ENCODE measurements around the gene ADAMTS17.

Gene ADAMTS17

DNA sequence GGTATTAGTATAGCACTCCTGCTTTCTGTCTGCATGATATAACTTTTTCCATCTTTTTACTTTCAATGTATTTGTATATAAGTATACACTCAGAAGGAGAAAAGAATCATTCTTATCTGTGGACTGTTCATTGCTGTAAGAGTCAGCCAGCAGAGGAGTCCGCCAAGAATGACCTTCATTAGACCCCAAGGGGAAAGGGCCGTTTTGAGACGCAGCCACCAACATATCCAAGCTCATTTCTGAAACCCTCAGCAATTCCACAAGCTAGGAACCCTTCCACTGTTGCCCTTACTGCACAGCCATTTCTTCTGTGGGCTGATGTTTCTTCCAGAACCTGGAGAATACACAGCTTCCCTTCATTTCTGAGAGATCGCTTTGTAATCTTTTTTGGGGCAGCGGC lies 301.8 kb downstream of the ADAMTS17 start:
- H3K9ac ChIP-seq = no peak overlapping the region
- no peak overlapping the region for H3K4me3 ChIP-seq (ENCODE audit: low read depth, low read length)
- H3K4me1 ChIP-seq = no peaks in the 10 kb centered on the region
- TF ChIP-seq, protein P1, sequence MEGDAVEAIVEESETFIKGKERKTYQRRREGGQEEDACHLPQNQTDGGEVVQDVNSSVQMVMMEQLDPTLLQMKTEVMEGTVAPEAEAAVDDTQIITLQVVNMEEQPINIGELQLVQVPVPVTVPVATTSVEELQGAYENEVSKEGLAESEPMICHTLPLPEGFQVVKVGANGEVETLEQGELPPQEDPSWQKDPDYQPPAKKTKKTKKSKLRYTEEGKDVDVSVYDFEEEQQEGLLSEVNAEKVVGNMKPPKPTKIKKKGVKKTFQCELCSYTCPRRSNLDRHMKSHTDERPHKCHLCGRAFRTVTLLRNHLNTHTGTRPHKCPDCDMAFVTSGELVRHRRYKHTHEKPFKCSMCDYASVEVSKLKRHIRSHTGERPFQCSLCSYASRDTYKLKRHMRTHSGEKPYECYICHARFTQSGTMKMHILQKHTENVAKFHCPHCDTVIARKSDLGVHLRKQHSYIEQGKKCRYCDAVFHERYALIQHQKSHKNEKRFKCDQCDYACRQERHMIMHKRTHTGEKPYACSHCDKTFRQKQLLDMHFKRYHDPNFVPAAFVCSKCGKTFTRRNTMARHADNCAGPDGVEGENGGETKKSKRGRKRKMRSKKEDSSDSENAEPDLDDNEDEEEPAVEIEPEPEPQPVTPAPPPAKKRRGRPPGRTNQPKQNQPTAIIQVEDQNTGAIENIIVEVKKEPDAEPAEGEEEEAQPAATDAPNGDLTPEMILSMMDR (IDR thresholded peaks at IDR 0.05) = no peak
- no peak overlapping the region for H3K27ac ChIP-seq
- H3K36me3 ChIP-seq (ENCODE audit: control insufficient read depth, insufficient read depth, low read length) = no peaks in the 10 kb centered on the region
- H3K9me3 ChIP-seq (ENCODE audit: control insufficient read depth, low read length) = no peaks in the 10 kb centered on the region
- H3K27me3 ChIP-seq (ENCODE audit: control insufficient read depth, insufficient read depth, low read length) = no peaks in the 10 kb centered on the region
- H2AFZ ChIP-seq = no peak overlapping the region
- H3K79me2 ChIP-seq = no peaks in the 10 kb centered on the region
- H3K4me2 ChIP-seq (ENCODE audit: low read length) = no peak overlapping the region

DNA sequence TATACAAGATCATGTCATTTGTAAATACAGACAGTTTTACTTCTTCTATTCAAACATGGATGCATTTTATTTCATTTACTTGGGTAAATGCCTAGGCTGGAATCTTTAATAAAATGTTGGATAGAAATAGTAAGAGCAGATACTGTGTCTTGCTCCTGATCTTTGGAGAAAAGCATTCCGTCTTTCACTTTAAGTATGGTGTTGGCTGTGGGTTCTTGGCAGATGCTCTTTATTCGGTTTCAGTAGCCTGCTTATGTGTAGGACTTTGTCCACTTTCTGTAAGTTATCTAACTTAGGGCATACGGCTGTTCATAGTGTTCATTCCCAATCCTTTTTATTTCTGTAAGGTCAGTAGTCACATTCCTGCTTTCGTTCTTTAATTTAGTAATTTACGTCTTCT lies 303.0 kb downstream of the ADAMTS17 start:
- Histone ChIP-seq H3K4me1 (no peaks in the 10 kb centered on the region), H3K79me2 (no peaks in the 10 kb centered on the region), H2AFZ (no peak overlapping the region), H3K27me3 (ENCODE audit: control insufficient read depth, insufficient read depth, low read length) (no peaks in the 10 kb centered on the region), H3K9me3 (ENCODE audit: control insufficient read depth, low read length) (no peaks in the 10 kb centered on the region), H3K4me2 (ENCODE audit: low read length) (no peak overlapping the region), H3K4me3 (ENCODE audit: low read depth, low read length) (no peak overlapping the region), H3K27ac (no peak overlapping the region), H3K9ac (no peak overlapping the region), H3K36me3 (ENCODE audit: control insufficient read depth, insufficient read depth, low read length) (no peaks in the 10 kb centered on the region)
- TF ChIP-seq, protein P1 (IDR thresholded peaks at IDR 0.05) = no peak

DNA sequence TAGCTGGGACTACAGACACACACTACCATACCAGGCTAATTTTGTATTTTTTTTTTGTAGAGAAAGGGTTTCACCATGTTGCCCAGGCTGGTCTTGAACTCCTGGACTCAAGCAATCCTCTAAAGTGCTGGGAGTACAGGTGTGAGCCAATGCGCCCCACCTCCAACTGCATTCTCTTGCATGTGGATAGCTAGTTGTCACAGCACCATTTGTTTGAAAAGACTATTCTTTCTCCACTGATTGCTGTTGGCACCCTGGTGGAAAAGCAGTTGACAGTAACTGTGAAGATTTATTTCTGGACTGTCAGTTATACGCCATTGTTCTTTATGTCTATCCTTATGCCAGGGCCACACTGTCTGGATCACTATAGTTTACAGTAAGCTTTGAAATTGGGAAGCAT lies 303.9 kb downstream of the ADAMTS17 start:
- Histone ChIP-seq H3K36me3 (ENCODE audit: control insufficient read depth, insufficient read depth, low read length) (no peaks in the 10 kb centered on the region), H2AFZ (no peak overlapping the region), H3K9ac (no peak overlapping the region), H3K4me1 (no peaks in the 10 kb centered on the region), H3K4me2 (ENCODE audit: low read length) (no peak overlapping the region), H3K27ac (no peak overlapping the region), H3K9me3 (ENCODE audit: control insufficient read depth, low read length) (no peaks in the 10 kb centered on the region), H3K27me3 (ENCODE audit: control insufficient read depth, insufficient read depth, low read length) (no peaks in the 10 kb centered on the region), H3K4me3 (ENCODE audit: low read depth, low read length) (no peak overlapping the region), H3K79me2 (no peaks in the 10 kb centered on the region)
- TF ChIP-seq, protein P1 (IDR thresholded peaks at IDR 0.05) = no peak

DNA sequence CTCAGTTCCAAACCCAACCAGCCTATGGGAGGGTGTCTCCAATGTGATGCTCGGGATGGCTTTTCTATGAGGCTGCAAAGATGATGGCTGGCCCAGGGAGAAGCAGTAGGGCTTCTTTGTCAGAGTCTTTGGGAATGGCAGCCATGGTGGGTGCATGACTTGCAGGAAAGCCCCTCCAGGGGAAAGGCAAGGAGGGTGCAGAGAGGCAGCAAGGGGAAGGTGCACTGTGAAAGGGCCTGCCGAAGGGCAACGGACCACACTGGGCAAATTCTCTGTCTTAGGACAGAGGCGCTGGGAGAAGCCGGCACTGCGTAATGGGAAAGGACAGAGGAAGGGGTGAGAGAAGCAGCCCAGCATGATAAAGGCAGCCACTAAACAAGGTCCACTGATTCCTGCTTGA lies 305.8 kb downstream of the ADAMTS17 start:
- no peaks in the 10 kb centered on the region for H3K9me3 ChIP-seq (ENCODE audit: control insufficient read depth, low read length)
- H3K27ac ChIP-seq = no peak overlapping the region
- TF ChIP-seq, protein P1 (IDR thresholded peaks at IDR 0.05) = no peak
- no peak overlapping the region for H3K9ac ChIP-seq
- H3K27me3 ChIP-seq (ENCODE audit: control insufficient read depth, insufficient read depth, low read length) = no peaks in the 10 kb centered on the region
- H2AFZ ChIP-seq = no peak overlapping the region
- H3K4me3 ChIP-seq (ENCODE audit: low read depth, low read length) = no peak overlapping the region
- H3K4me2 ChIP-seq (ENCODE audit: low read length) = no peak overlapping the region
- no peaks in the 10 kb centered on the region for H3K4me1 ChIP-seq
- no peaks in the 10 kb centered on the region for H3K36me3 ChIP-seq (ENCODE audit: control insufficient read depth, insufficient read depth, low read length)
- no peaks in the 10 kb centered on the region for H3K79me2 ChIP-seq

DNA sequence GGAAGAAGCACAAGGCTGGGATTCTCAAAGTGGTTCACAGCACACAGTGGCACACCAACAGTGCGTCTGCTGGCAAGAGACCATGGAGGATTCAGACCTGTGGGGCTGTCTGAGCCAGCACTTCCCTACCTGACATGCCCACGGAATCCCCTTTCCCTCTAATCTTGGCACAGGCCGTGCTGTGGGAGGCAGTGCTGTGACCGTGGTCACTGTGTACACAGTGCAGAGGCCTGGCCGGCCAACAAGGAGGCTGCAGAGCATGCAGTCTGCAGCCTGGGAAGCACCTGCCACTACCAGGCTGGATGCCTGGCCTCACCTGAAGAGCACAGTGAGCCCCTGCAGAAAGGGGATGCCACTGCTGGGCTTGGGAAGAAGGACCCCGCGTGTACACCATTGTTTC lies 307.6 kb downstream of the ADAMTS17 start:
- TF ChIP-seq, protein P1 (IDR thresholded peaks at IDR 0.05) = no peak

More for the DNA sequence above, 307.6 kb downstream of the ADAMTS17 start:
- H3K79me2 ChIP-seq = no peaks in the 10 kb centered on the region
- no peaks in the 10 kb centered on the region for H3K9me3 ChIP-seq (ENCODE audit: control insufficient read depth, low read length)
- H3K4me2 ChIP-seq (ENCODE audit: low read length) = no peak overlapping the region
- H3K4me3 ChIP-seq (ENCODE audit: low read depth, low read length) = no peak overlapping the region
- H2AFZ ChIP-seq = no peak overlapping the region
- no peaks in the 10 kb centered on the region for H3K27me3 ChIP-seq (ENCODE audit: control insufficient read depth, insufficient read depth, low read length)
- H3K4me1 ChIP-seq = no peaks in the 10 kb centered on the region
- H3K27ac ChIP-seq = no peak overlapping the region
- H3K36me3 ChIP-seq (ENCODE audit: control insufficient read depth, insufficient read depth, low read length) = no peaks in the 10 kb centered on the region
- no peak overlapping the region for H3K9ac ChIP-seq
